ENCODE measurements around the gene CYYR1.

CYYR1 gene

GRCh38 chr21:26487981-26488480 lies 85.1 kb downstream of the CYYR1 start:
- Histone ChIP-seq H3K27me3 (ENCODE audit: insufficient read depth, low read depth, severe bottlenecking) (no peaks in the 10 kb centered on the region), H3K27ac (no peak overlapping the region), H3K9me3 (ENCODE audit: severe bottlenecking) (no peaks in the 10 kb centered on the region), H3K4me3 (ENCODE audit: low read depth, low read length) (no peak overlapping the region), H3K36me3 (no peaks in the 10 kb centered on the region)
- DNase-seq, result no peak
- TF ChIP-seq, protein P1, sequence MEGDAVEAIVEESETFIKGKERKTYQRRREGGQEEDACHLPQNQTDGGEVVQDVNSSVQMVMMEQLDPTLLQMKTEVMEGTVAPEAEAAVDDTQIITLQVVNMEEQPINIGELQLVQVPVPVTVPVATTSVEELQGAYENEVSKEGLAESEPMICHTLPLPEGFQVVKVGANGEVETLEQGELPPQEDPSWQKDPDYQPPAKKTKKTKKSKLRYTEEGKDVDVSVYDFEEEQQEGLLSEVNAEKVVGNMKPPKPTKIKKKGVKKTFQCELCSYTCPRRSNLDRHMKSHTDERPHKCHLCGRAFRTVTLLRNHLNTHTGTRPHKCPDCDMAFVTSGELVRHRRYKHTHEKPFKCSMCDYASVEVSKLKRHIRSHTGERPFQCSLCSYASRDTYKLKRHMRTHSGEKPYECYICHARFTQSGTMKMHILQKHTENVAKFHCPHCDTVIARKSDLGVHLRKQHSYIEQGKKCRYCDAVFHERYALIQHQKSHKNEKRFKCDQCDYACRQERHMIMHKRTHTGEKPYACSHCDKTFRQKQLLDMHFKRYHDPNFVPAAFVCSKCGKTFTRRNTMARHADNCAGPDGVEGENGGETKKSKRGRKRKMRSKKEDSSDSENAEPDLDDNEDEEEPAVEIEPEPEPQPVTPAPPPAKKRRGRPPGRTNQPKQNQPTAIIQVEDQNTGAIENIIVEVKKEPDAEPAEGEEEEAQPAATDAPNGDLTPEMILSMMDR (IDR thresholded peaks at IDR 0.05; ENCODE audit: low read depth, low read length), result no peak

GRCh38 chr21:26473471-26473870 lies 99.6 kb downstream of the CYYR1 start:
- Histone ChIP-seq H3K27ac (no peak overlapping the region), H3K4me3 (ENCODE audit: low read depth, low read length) (no peak overlapping the region), H3K9me3 (ENCODE audit: severe bottlenecking) (no peaks in the 10 kb centered on the region), H3K27me3 (ENCODE audit: insufficient read depth, low read depth, severe bottlenecking) (no peaks in the 10 kb centered on the region), H3K36me3 (no peaks in the 10 kb centered on the region)
- TF ChIP-seq, protein P1 (IDR thresholded peaks at IDR 0.05; ENCODE audit: low read depth, low read length), result no peak
- DNase-seq, result no peak

GRCh38 chr21:26471099-26471471 lies 102.0 kb downstream of the CYYR1 start:
- H3K4me3 ChIP-seq (ENCODE audit: low read depth, low read length), result no peak overlapping the region
- no peak overlapping the region for H3K27ac ChIP-seq
- no peaks in the 10 kb centered on the region for H3K36me3 ChIP-seq
- H3K27me3 ChIP-seq (ENCODE audit: insufficient read depth, low read depth, severe bottlenecking), result no peaks in the 10 kb centered on the region
- H3K9me3 ChIP-seq (ENCODE audit: severe bottlenecking), result no peaks in the 10 kb centered on the region
- TF ChIP-seq, protein P1 (IDR thresholded peaks at IDR 0.05; ENCODE audit: low read depth, low read length), result no peak
- no peak for DNase-seq

DNA sequence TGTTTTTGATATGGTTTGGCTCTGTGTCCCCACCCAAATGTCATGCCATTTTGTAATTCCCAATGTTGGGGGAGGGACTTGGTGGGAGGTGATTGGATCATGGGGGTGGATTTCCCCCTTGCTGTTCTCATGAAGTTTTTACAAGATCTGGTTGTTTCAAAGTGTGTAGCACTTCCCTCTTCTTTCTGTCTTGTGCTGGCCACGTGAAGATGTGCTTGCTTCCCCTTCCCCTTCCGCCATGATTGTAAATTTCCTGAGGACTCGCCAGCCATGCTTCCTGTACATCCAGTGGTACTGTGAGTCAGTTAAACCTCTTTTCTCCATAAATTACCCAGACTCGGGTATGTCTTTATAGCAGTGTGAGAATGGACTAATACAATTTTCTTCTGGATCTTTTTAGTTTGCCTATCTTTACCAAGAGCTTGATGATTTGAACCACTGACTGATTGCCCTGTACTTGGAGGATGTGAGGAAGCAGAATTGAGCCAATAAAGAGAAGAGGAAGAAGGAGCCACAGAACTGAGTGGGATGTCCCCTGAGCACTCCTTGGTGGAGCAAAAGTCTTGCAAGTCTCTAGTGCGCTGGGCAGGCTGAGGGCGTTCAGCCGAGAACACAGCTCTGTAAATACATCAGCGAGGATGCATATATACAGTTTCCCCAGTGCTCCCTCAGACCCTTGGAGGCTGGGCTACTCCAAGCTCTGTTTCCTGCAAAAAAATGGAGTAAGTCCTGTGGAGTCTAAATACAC lies 102.6 kb downstream of the CYYR1 start:
- TF ChIP-seq, protein P1 (IDR thresholded peaks at IDR 0.05; ENCODE audit: low read depth, low read length), result no peak
- Histone ChIP-seq H3K4me3 (ENCODE audit: low read depth, low read length) (no peak overlapping the region), H3K27ac (no peak overlapping the region), H3K36me3 (no peaks in the 10 kb centered on the region), H3K9me3 (ENCODE audit: severe bottlenecking) (no peaks in the 10 kb centered on the region), H3K27me3 (ENCODE audit: insufficient read depth, low read depth, severe bottlenecking) (no peaks in the 10 kb centered on the region)
- DNase-seq, result no peak

DNA sequence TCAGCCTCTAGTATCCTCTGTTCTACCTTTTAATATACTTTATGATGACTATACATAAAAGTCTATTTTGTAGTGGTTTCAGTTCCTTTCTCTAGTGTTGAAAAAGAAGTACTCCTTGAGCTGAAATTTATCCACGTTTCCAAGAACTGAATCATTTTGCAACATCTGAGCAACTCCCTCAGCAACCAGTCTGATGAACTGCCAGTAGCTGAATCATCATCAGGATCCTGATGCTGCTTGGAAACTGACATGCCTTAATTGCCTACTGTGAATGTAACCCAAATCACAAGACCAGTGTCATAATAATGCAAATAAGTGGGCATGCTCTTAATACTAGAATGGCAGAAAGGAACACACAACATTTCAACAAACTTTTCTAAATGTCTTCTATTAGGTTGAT lies 103.3 kb downstream of the CYYR1 start:
- no peak overlapping the region for H3K27ac ChIP-seq
- no peak for DNase-seq
- H3K36me3 ChIP-seq, result no peaks in the 10 kb centered on the region
- no peaks in the 10 kb centered on the region for H3K27me3 ChIP-seq (ENCODE audit: insufficient read depth, low read depth, severe bottlenecking)
- H3K4me3 ChIP-seq (ENCODE audit: low read depth, low read length), result no peak overlapping the region
- H3K9me3 ChIP-seq (ENCODE audit: severe bottlenecking), result no peaks in the 10 kb centered on the region
- TF ChIP-seq, protein P1 (IDR thresholded peaks at IDR 0.05; ENCODE audit: low read depth, low read length), result no peak

DNA sequence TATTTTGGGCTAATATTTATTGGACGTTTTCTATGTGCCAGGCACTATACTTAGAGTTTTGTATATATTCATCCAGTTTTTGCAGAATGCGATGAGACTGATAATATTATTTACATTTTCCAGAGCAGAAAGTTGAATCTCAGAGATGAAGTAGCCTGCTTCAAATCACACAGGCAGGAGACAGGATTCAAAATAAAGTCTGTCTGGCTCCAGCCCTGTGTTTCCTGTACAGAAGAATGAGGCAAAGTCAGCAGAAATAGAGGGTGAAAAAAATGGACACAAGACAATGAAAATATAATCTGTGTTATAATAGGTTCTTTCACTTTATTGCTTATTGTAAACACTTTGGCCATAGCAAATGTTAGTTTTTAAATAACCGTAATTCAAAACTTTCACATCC lies 107.2 kb downstream of the CYYR1 start:
- no peak for DNase-seq
- Histone ChIP-seq H3K4me3 (ENCODE audit: low read depth, low read length) (no peak overlapping the region), H3K36me3 (no peaks in the 10 kb centered on the region), H3K9me3 (ENCODE audit: severe bottlenecking) (no peaks in the 10 kb centered on the region), H3K27me3 (ENCODE audit: insufficient read depth, low read depth, severe bottlenecking) (no peaks in the 10 kb centered on the region), H3K27ac (no peak overlapping the region)
- TF ChIP-seq, protein P1 (IDR thresholded peaks at IDR 0.05; ENCODE audit: low read depth, low read length), result no peak
